Adrenal gland (tissue), 12 donors: ENCODE results near the gene LBHD2. TPM values are rescaled to one million over a fixed set of nuclear protein-coding genes. Genes with fewer than 3 reads are reported as not detected.

Experiments
- DNase-seq, 7 donors: peaks; one replicate each; pipeline ENCODE4 v3.0.0-alpha.2; 2019 to 2020
- H3K27ac ChIP-seq, 5 donors: fragments of 200-600 bp; sonication (generic) in 4 of 5; 1 replicate in 3 of 5; 2 replicates in 2 of 5; pipeline versions ENCODE4 v1.5.1 to v1.8.0; 2016 to 2020; ENCODE audit warnings: mild to moderate bottlenecking in 1 of 5
- H3K27me3 ChIP-seq: fragments of 200-600 bp; 2 replicates; pipeline ENCODE4 v1.8.0; 2021
- H3K36me3 ChIP-seq, 2 donors: fragments of 200-600 bp; replicated peaks in 1 of 2; 1 replicate in 1 of 2; 2 replicates in 1 of 2; pipeline versions ENCODE4 v1.5.1 to v1.8.0; 2018 to 2022
- H3K4me1 ChIP-seq, 2 donors: fragments of 200-600 bp; replicated peaks in 1 of 2; 1 replicate in 1 of 2; 2 replicates in 1 of 2; pipeline versions ENCODE4 v1.5.1 to v1.8.0; 2018 to 2021
- H3K4me3 ChIP-seq, 4 donors: fragments of 200-600 bp; sonication (generic) in 3 of 4; one replicate each; pipeline ENCODE4 v1.5.1; 2016 to 2018
- H3K9me3 ChIP-seq, 3 donors: fragments of 200-600 bp; sonication (generic) in 1 of 3; replicated peaks in 1 of 3; 1 replicate in 2 of 3; 2 replicates in 1 of 3; pipeline versions ENCODE4 v1.5.1 to v1.8.0; 2016 to 2021
- POLR2A ChIP-seq, 2 donors: fragments of 450-650 bp; IDR thresholded peaks; one replicate each; pipeline ENCODE4 v1.6.1; 2017; ENCODE audit warnings: antibody characterized with exemption in 2 of 2, mild to moderate bottlenecking in 2 of 2, moderate library complexity in 1 of 2
- WGBS, 4 donors: extraction: QIAGEN DNeasy Blood & Tissue Kit in 2 of 4; methylation state at CpG; one replicate each; pipeline versions ENCODE4 v1.1.5 to v1.1.7; 2013 to 2017; 5-methylcytosine and 5-hydroxymethylcytosine counted together
- intact Hi-C, 2 donors: fragments of 100-400 bp; cut with DNase I; formaldehyde crosslinking; loops; one replicate each; pipeline versions ENCODE4 v1.14.1 to v1.15.0; 2022 to 2023
- polyA plus RNA-seq, 3 donors: library from polyadenylated mRNA; stranded (reverse); fragments of 200-250 nt in 2 of 3; fragments of 350-450 nt in 1 of 3; fragmentation: Illumina TruSeq in 1 of 3; extraction: RNeasy Lipid Tissue Mini Kit (QIAGEN cat#74804) in 1 of 3; gene quantifications; one replicate each; pipeline ENCODE4 v1.2.3, GENCODE V29; 2013 to 2014
- total RNA-seq, 9 donors: library from RNA; depleted of rRNA in 4 of 9; stranded (reverse); fragments of >200 nt in 4 of 9; fragments of 120-200 nt in 1 of 9; fragmentation: NEBNext Ultra II Directional in 1 of 9; extraction: Animal tissue kit (Norgen Biotek cat#: 25700) in 1 of 9; gene quantifications; one replicate each; pipeline versions ENCODE4 v1.1.0 to v1.2.4, GENCODE V29; 2013 to 2023
- TF ChIP-seq, protein P1 (sequence below), 6 experiments: fragments of 450-650 bp in 4 of 6; fragments of 200-600 bp in 2 of 6; sonication (generic) in 1 of 6; IDR thresholded peaks; 1 replicate in 5 of 6; 2 replicates in 1 of 6; pipeline versions ENCODE4 v1.5.1 to v1.8.0; 2016 to 2021; ENCODE audit warnings: antibody characterized with exemption in 6 of 6, mild to moderate bottlenecking in 2 of 6, moderate library complexity in 1 of 6
- donor health status: healthy with polysubstance abuse.
- donor health status: Bipolar disorder and iron deficiency.
- donor health status: DM: yes; HTN: yes; CAD: no.
- donor health status: DM: no; HTN: no; CAD: no.
- donor health status: DM: no; HTN: no; CAD: no.
- donor health status: DM: yes; HTN: yes; CAD: no.

LBHD2 gene
- total and polyA plus RNA-seq, 12 donors = 2.1 TPM; not detected in 11

DNA sequence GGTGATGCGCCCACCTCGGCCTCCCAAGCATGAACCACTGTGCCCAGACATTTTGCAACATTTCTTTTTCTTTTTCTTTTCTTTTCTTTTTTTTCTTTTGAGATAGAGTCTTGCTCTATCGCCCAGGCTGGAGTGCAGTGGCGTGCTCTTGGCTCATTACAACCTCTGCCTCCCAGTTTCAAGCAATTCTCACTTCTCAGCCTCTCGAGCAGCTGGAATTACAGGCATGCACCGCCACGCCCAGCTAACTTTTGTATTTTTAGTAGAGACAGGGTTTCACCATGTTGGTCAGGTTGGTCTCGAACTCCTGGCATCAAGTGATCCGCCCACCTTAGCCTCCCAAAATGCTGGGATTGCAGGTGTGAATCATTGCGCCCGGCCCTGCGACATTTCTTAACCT, 19.0 kb upstream of the LBHD2 start:
- 94 to 95% (median 95%) methylated on average over 12 of the region's 12 CpGs for WGBS, 4 donors
- H3K27me3 ChIP-seq = no peaks in the 10 kb centered on the region
- intact Hi-C loops = no loop called here
- DNase-seq = peak in 1 of 7 donors; percentile 10
- no peaks in the 10 kb centered on the region for H3K36me3 ChIP-seq
- H3K9me3 ChIP-seq = no peaks in the 10 kb centered on the region
- no peak overlapping the region for H3K4me3 ChIP-seq
- H3K4me1 ChIP-seq = peaks cover 0 to 4% of the 10 kb centered on the region in 2 donors
- H3K27ac ChIP-seq = no peak overlapping the region
- TF ChIP-seq POLR2A (IDR thresholded peaks at IDR 0.05) = no peak
- TF ChIP-seq, protein P1, sequence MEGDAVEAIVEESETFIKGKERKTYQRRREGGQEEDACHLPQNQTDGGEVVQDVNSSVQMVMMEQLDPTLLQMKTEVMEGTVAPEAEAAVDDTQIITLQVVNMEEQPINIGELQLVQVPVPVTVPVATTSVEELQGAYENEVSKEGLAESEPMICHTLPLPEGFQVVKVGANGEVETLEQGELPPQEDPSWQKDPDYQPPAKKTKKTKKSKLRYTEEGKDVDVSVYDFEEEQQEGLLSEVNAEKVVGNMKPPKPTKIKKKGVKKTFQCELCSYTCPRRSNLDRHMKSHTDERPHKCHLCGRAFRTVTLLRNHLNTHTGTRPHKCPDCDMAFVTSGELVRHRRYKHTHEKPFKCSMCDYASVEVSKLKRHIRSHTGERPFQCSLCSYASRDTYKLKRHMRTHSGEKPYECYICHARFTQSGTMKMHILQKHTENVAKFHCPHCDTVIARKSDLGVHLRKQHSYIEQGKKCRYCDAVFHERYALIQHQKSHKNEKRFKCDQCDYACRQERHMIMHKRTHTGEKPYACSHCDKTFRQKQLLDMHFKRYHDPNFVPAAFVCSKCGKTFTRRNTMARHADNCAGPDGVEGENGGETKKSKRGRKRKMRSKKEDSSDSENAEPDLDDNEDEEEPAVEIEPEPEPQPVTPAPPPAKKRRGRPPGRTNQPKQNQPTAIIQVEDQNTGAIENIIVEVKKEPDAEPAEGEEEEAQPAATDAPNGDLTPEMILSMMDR (IDR thresholded peaks at IDR 0.05) = no peak

DNA sequence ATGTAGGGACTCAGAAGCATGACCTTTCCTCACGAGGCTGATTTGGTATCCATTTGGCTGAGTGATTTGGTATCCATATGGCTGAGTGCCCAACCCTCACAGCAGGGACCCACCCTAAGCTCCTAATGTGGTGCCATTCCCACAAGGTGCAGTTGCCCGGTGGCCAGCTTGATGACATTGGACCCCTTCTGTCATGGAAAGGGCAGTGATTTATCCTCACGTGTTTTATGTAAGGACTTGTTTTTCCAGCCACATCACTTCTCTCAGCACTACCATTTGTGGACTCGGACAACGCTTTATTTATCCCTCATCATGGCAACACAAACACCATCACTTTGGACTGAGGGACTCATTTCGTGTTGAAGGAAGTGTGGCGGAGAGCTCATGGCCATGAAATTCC, 18.1 kb upstream of the LBHD2 start:
- H3K27ac ChIP-seq = peak overlapping the region in 1 of 5 donors; percentile 34
- no peaks in the 10 kb centered on the region for H3K36me3 ChIP-seq
- H3K4me1 ChIP-seq = peaks cover 0 to 4% of the 10 kb centered on the region in 2 donors
- intact Hi-C loops = no loop called here
- no peaks in the 10 kb centered on the region for H3K9me3 ChIP-seq
- H3K27me3 ChIP-seq = no peaks in the 10 kb centered on the region
- no peak overlapping the region for H3K4me3 ChIP-seq
- 80 to 94% (median 83%) methylated on average over 6 to 7 of the region's 7 CpGs for WGBS, 4 donors
- DNase-seq = peak in 2 of 7 donors; percentile 12 to 13
- TF ChIP-seq, protein P1 (IDR thresholded peaks at IDR 0.05) = no peak

DNA sequence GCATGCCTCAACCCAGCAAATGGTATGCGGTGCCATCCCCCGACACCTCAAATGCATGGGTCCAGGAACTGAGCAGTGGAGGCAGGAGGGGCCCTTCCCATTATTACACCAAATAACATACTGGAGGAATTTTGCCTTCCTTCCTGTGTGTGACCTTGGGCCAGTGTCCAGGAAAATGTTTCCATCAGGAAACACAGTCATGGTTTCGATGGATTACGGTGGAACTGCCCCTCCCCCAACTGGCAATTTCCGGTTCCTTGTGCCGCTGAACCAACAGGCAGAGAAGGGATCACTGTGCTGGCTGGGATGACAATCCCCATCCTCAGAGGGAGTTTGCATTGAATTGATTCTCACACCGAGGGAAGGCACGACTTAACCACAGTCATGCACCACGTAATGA, 17.6 kb upstream of the LBHD2 start:
- H3K4me3 ChIP-seq = no peak overlapping the region
- peak overlapping the region in 1 of 5 donors; percentile 34 for H3K27ac ChIP-seq
- H3K36me3 ChIP-seq = no peaks in the 10 kb centered on the region
- H3K9me3 ChIP-seq = no peaks in the 10 kb centered on the region
- 65 to 78% (median 68%) methylated on average over 5 to 9 of the region's 9 CpGs for WGBS, 4 donors
- no peaks in the 10 kb centered on the region for H3K27me3 ChIP-seq
- peaks cover 0 to 4% of the 10 kb centered on the region in 2 donors for H3K4me1 ChIP-seq
- TF ChIP-seq, protein P1 (IDR thresholded peaks at IDR 0.05) = no peak
- no peak for TF ChIP-seq POLR2A (IDR thresholded peaks at IDR 0.05)
- intact Hi-C loops = no loop called here
- DNase-seq = peak in 6 of 7 donors; percentile 19 to 86 (median 57)

DNA sequence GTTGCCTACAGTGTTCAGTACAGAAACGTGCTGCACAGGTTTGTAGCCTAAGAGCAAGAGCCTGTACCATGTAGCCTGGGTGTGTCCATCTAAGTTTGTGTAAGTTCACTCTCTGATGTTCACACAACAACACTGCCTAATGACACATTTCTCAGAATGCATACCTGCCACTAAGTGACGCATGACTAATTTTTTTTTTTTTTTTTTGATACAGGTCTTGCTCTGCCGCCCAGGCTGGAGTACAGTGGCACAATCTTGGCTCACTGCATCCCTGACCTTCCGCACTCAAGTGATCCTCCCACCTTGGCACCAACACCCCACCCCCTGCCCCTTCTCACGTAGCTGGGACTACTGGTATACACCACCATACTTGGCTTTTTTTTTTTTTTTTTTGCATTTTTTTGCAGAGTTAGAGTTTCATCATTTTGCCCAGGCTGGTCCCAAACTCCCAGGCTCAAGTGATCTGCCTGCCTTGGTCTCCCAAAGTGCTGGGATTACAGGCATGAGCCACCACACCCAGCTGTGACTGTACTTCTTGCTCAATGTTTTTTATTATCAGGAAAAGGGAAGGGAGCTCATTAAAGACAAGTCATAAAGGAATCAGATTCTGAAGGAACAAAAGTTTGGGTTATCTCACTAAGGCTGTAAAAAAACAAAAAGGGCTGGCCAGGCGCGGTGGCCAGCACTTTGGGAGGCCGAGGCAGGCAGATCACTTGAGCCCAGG, 16.6 kb upstream of the LBHD2 start:
- Histone ChIP-seq H3K27me3 (no peaks in the 10 kb centered on the region), H3K27ac (peak overlapping the region in 2 of 5 donors; percentile 34 to 40), H3K36me3 (no peaks in the 10 kb centered on the region), H3K4me1 (peaks cover 0 to 4% of the 10 kb centered on the region in 2 donors), H3K9me3 (no peaks in the 10 kb centered on the region), H3K4me3 (no peak overlapping the region)
- TF ChIP-seq, protein P1 (IDR thresholded peaks at IDR 0.05) = no peak
- no peak for TF ChIP-seq POLR2A (IDR thresholded peaks at IDR 0.05)
- DNase-seq = peak in 3 of 7 donors; percentile 37 to 62 (median 46)
- intact Hi-C loops = no loop called here
- 55 to 65% (median 63%) methylated on average over 8 of the region's 8 CpGs for WGBS, 4 donors
